HL-60 (cell line): ENCODE measurements around the gene ACOT13.
"Not testable (repeated sequence)": the region's sequence is repeated elsewhere in the genome, so short reads cannot be mapped to it uniquely, and the experiment has no call there.

Experiments used
- DNase-seq, 2 experiments: peaks; one replicate each; pipeline ENCODE4 v3.0.0-alpha.2; 2010 to 2020; ENCODE audit warnings: low read depth in 1 of 2, low spot score in 1 of 2
- H3K27ac ChIP-seq: fragments of 250-450 bp; sonication (Bioruptor Pico); replicated peaks from 2 replicates; pipeline ENCODE4 v1.5.1; 2020; ENCODE audit warnings: mild to moderate bottlenecking, moderate library complexity
- H3K27me3 ChIP-seq: fragments of 250-450 bp; sonication (Bioruptor Pico); 2 replicates; pipeline ENCODE4 v1.5.1; 2021; ENCODE audit warnings: mild to moderate bottlenecking, moderate library complexity; ENCODE audit not compliant: insufficient read depth, poor library complexity, severe bottlenecking
- H3K4me3 ChIP-seq: replicated peaks from 2 replicates; pipeline ENCODE4 v1.5.1; 2011; ENCODE audit warnings: mild to moderate bottlenecking, control low read depth, low read length; ENCODE audit not compliant: insufficient read depth
- CTCF ChIP-seq: IDR thresholded peaks from one replicate; pipeline ENCODE4 v1.5.1; 2011; ENCODE audit warnings: low read length, control low read depth, inconsistent platforms; ENCODE audit not compliant: insufficient read depth
- GABPA ChIP-seq: IDR thresholded peaks from 2 replicates; pipeline ENCODE4 v1.6.1; 2012; ENCODE audit warnings: low read depth
- POLR2AphosphoS5 ChIP-seq: IDR thresholded peaks from 2 replicates; pipeline ENCODE4 v1.6.1; 2012; ENCODE audit warnings: low read depth
- SPI1 ChIP-seq: IDR thresholded peaks from 2 replicates; pipeline ENCODE4 v1.6.1; 2012; ENCODE audit warnings: low read depth, mild to moderate bottlenecking, borderline replicate concordance
- TF ChIP-seq, protein P1 (sequence below): IDR thresholded peaks from 2 replicates; pipeline ENCODE4 v1.6.1; 2012; ENCODE audit warnings: low read depth; ENCODE audit not compliant: insufficient replicate concordance

Gene ACOT13

GRCh38 chr6:24692415-24692814, 25.5 kb downstream of the ACOT13 start:
- TF ChIP-seq GABPA = no peak
- Histone ChIP-seq H3K27ac (no peak overlapping the region), H3K27me3 (no peaks in the 10 kb centered on the region), H3K4me3 (no peak overlapping the region)
- no peak for DNase-seq

- Histone ChIP-seq H3K27me3 (no peaks in the 10 kb centered on the region), H3K4me3 (no peak overlapping the region)
- no peak for DNase-seq
Observed at GRCh38 chr6:24692848-24693592, 26.1 kb downstream of the ACOT13 start.

DNA sequence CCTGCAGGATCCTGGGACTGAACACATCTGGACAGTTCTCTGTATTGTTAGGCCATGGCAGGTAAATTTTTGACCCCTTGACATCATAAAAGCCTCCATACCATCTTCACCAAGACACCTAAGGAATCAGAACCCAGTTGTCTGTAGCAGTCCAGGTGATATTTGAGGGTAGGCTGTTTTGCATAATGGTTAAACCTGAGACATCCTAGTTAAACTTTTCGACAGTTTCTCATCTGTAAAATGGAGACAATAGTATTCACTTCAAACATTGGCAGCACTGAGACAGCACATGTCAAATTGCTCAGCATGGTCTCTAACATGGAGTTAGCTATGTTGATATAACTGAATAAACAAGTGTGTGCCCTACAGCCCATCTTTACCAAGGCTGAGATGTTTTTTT, 27.3 kb downstream of the ACOT13 start:
- DNase-seq = no peak
- TF ChIP-seq POLR2AphosphoS5 = no peak
- TF ChIP-seq SPI1 = no peak
- TF ChIP-seq CTCF = no peak
- TF ChIP-seq, protein P1, sequence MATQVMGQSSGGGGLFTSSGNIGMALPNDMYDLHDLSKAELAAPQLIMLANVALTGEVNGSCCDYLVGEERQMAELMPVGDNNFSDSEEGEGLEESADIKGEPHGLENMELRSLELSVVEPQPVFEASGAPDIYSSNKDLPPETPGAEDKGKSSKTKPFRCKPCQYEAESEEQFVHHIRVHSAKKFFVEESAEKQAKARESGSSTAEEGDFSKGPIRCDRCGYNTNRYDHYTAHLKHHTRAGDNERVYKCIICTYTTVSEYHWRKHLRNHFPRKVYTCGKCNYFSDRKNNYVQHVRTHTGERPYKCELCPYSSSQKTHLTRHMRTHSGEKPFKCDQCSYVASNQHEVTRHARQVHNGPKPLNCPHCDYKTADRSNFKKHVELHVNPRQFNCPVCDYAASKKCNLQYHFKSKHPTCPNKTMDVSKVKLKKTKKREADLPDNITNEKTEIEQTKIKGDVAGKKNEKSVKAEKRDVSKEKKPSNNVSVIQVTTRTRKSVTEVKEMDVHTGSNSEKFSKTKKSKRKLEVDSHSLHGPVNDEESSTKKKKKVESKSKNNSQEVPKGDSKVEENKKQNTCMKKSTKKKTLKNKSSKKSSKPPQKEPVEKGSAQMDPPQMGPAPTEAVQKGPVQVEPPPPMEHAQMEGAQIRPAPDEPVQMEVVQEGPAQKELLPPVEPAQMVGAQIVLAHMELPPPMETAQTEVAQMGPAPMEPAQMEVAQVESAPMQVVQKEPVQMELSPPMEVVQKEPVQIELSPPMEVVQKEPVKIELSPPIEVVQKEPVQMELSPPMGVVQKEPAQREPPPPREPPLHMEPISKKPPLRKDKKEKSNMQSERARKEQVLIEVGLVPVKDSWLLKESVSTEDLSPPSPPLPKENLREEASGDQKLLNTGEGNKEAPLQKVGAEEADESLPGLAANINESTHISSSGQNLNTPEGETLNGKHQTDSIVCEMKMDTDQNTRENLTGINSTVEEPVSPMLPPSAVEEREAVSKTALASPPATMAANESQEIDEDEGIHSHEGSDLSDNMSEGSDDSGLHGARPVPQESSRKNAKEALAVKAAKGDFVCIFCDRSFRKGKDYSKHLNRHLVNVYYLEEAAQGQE = no peak
- no peak for TF ChIP-seq GABPA
- Histone ChIP-seq H3K27ac (no peak overlapping the region), H3K4me3 (no peak overlapping the region), H3K27me3 (no peaks in the 10 kb centered on the region)

More at GRCh38 chr6:24692848-24693592, 26.1 kb downstream of the ACOT13 start:
- TF ChIP-seq POLR2AphosphoS5 = no peak
- TF ChIP-seq CTCF = no peak
- TF ChIP-seq SPI1 = no peak
- no peak overlapping the region for H3K27ac ChIP-seq

DNA sequence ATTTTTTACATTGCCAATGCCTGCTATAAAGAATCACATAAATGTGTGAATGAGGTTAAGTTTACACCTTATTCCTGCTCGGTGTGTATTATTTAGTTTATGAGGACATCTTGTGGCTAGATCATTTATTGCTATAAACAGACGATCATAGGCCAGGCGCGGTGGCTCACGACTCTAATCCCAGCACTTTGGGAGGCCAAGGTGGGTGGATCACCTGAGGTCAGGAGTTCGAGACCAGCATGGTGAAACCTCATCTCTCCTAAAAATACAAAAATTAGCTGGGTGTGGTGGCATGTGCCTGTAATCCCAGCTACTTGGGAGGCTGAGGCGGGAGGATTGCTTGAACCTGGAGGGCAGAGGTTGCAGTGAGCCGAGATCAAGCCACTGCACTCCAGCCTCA, 28.8 kb downstream of the ACOT13 start:
- H3K27ac ChIP-seq, H3K27me3 ChIP-seq, H3K4me3 ChIP-seq: not testable (repeated sequence)
- peak; percentile 5 for TF ChIP-seq CTCF
- peak in 1 of 2 experiments; percentile 22 for DNase-seq

- H3K27ac ChIP-seq = no peak overlapping the region
- no peak for TF ChIP-seq GABPA
- TF ChIP-seq, protein P1 = no peak
- no peak for TF ChIP-seq SPI1
- TF ChIP-seq CTCF = no peak
- no peak for TF ChIP-seq POLR2AphosphoS5
- DNase-seq = no peak
- no peaks in the 10 kb centered on the region for H3K27me3 ChIP-seq
- H3K4me3 ChIP-seq = no peak overlapping the region
Observed at GRCh38 chr6:24696097-24696496, 29.2 kb downstream of the ACOT13 start.
